HCT116 (cell line): ENCODE results near the gene MCF2L. TPM values are rescaled to one million over a fixed set of nuclear protein-coding genes. Genes with fewer than 3 reads are reported as not detected.

Experiments
- ATAC-seq: fragments of 200-7000 bp; cut with Tn5 transposase; 2 replicates; pipeline ENCODE4 v1.9.1; 2020; ENCODE audit warnings: mild to moderate bottlenecking, moderate library complexity
- BruUV-seq: library from RNA; stranded (reverse); fragments of 400-500 nt; replicated peaks from 2 replicates; lab custom pipeline; 2021; lab: Mats Ljungman, UMichigan
- CTCF ChIA-PET: fragments of 300-600 bp; sonication (Branson Sonifier 250); formaldehyde crosslinking; loops from one replicate; lab custom pipeline; 2021; ENCODE audit warnings: antibody characterized with exemption; lab: Charles Lee
- POLR2A ChIA-PET: fragments of 300-600, 350-600 bp; sonication (Branson Sonifier 250); formaldehyde crosslinking; loops from one replicate; lab custom pipeline; 2021; ENCODE audit warnings: antibody characterized with exemption; lab: Charles Lee
- RAD21 ChIA-PET, 2 experiments: fragments of 300-600 bp; sonication (Branson Sonifier 250); formaldehyde crosslinking; loops; one replicate each; lab custom pipeline; 2023; ENCODE audit warnings: low total read pairs in 2 of 2; ENCODE audit not compliant: uncharacterized antibody in 2 of 2, unreplicated experiment in 2 of 2, low non-redundant PET in 1 of 2; lab: Charles Lee
- DNase-seq: peaks from one replicate; pipeline ENCODE4 v3.0.0-alpha.2; 2010; ENCODE audit warnings: low read depth, low spot score
- H2AFZ ChIP-seq: fragments of 200-600 bp; shearing (Covaris generic), sonication (generic); 2 replicates; pipeline ENCODE4 v1.6.1; 2017; ENCODE audit warnings: low read depth, mixed run types, mixed read lengths, antibody characterized with exemption, low read length; ENCODE audit not compliant: poor library complexity, severe bottlenecking
- H3K27ac ChIP-seq: 2 replicates; pipeline ENCODE4 v1.5.1; 2012; ENCODE audit warnings: low read depth, low read length
- H3K27me3 ChIP-seq: fragments of 200-600 bp; sonication (generic); 2 replicates; pipeline ENCODE4 v1.6.1; 2016; ENCODE audit warnings: mixed run types, low read length, mixed read lengths; ENCODE audit not compliant: insufficient read depth
- H3K36me3 ChIP-seq, 2 experiments: fragments of 200-500 bp in 1 of 2; fragments of 200-600 bp in 1 of 2; sonication (Bioruptor generic) in 1 of 2; sonication (generic) in 1 of 2; 2 replicates each; pipeline versions ENCODE4 v1.5.1 to v1.6.1; 2014 to 2016; ENCODE audit warnings: low read length in 2 of 2, inconsistent platforms in 1 of 2, mixed read lengths in 1 of 2, mixed run types in 1 of 2; ENCODE audit not compliant: insufficient read depth in 2 of 2, control insufficient read depth in 1 of 2
- H3K4me1 ChIP-seq, 2 experiments: fragments of 200-600 bp in 1 of 2; sonication (generic) in 1 of 2; 2 replicates each; pipeline versions ENCODE4 v1.5.1 to v1.6.1; 2012 to 2017; ENCODE audit warnings: low read length in 2 of 2, inconsistent platforms in 1 of 2, mild to moderate bottlenecking in 1 of 2, mixed read lengths in 1 of 2, mixed run types in 1 of 2, moderate library complexity in 1 of 2; ENCODE audit not compliant: insufficient read depth in 2 of 2, control insufficient read depth in 1 of 2
- H3K4me2 ChIP-seq: fragments of 200-600 bp; sonication (generic); 2 replicates; pipeline ENCODE4 v1.6.1; 2017; ENCODE audit warnings: mixed run types, low read length, mixed read lengths
- H3K4me3 ChIP-seq, 2 experiments: fragments of 200-600 bp in 1 of 2; sonication (generic) in 1 of 2; replicated peaks in 1 of 2; 2 replicates each; pipeline ENCODE4 v1.5.1; 2011 to 2016; ENCODE audit warnings: low read length in 2 of 2, control low read depth in 1 of 2, low read depth in 1 of 2, mild to moderate bottlenecking in 1 of 2, mixed read lengths in 1 of 2, mixed run types in 1 of 2
- H3K79me2 ChIP-seq: fragments of 200-600 bp; sonication (generic); 2 replicates; pipeline ENCODE4 v1.6.1; 2017; ENCODE audit warnings: mild to moderate bottlenecking, mixed run types, low read length, moderate library complexity, mixed read lengths; ENCODE audit not compliant: insufficient read depth
- H3K9ac ChIP-seq: fragments of 200-600 bp; sonication (generic); 2 replicates; pipeline ENCODE4 v1.6.1; 2016; ENCODE audit warnings: low read length, mixed read lengths
- H3K9me2 ChIP-seq: fragments of 200-600 bp; sonication (generic), shearing (Covaris generic); 2 replicates; pipeline ENCODE4 v1.6.1; 2017; ENCODE audit warnings: mixed run types, mild to moderate bottlenecking, moderate library complexity; ENCODE audit not compliant: insufficient read depth
- H3K9me3 ChIP-seq, 2 experiments: fragments of 200-500 bp in 1 of 2; fragments of 200-600 bp in 1 of 2; sonication (Bioruptor generic) in 1 of 2; sonication (generic) in 1 of 2; 2 replicates each; pipeline ENCODE4 v1.6.1; 2014 to 2017; ENCODE audit warnings: low read length in 2 of 2, mixed read lengths in 2 of 2, inconsistent platforms in 1 of 2, low read depth in 1 of 2, mild to moderate bottlenecking in 1 of 2, mixed run types in 1 of 2, moderate library complexity in 1 of 2; ENCODE audit not compliant: control insufficient read depth in 1 of 2, insufficient read depth in 1 of 2
- H4K20me1 ChIP-seq: fragments of 200-600 bp; sonication (generic), shearing (Covaris generic); 2 replicates; pipeline ENCODE4 v1.6.1; 2017; ENCODE audit warnings: mixed run types, mild to moderate bottlenecking, moderate library complexity; ENCODE audit not compliant: insufficient read depth
- CBX3 ChIP-seq: IDR thresholded peaks from 2 replicates; pipeline ENCODE4 v1.6.1; 2012; ENCODE audit warnings: low read depth
- CEBPB ChIP-seq: IDR thresholded peaks from 2 replicates; pipeline ENCODE4 v1.6.1; 2012; ENCODE audit warnings: low read depth
- EGR1 ChIP-seq: IDR thresholded peaks from 2 replicates; pipeline ENCODE4 v1.6.1; 2012; ENCODE audit warnings: low read depth
- ELF1 ChIP-seq: IDR thresholded peaks from 2 replicates; pipeline ENCODE4 v1.6.1; 2012; ENCODE audit warnings: low read depth, borderline replicate concordance
- EZH2phosphoT487 ChIP-seq: fragments of 200-600 bp; IDR thresholded peaks from 2 replicates; pipeline ENCODE4 v1.6.1; 2018; ENCODE audit warnings: antibody characterized with exemption, borderline replicate concordance
- FOSL1 ChIP-seq: IDR thresholded peaks from 2 replicates; pipeline ENCODE4 v1.6.1; 2012; ENCODE audit warnings: low read depth
- JUND ChIP-seq: IDR thresholded peaks from 2 replicates; pipeline ENCODE4 v1.6.1; 2012
- POLR2A ChIP-seq: IDR thresholded peaks from 2 replicates; pipeline ENCODE4 v1.7.0; 2011; ENCODE audit warnings: borderline replicate concordance; ENCODE audit not compliant: insufficient read depth, insufficient read length; ENCODE audit errors: extremely low read depth
- POLR2AphosphoS5 ChIP-seq: IDR thresholded peaks from 2 replicates; pipeline ENCODE4 v1.6.1; 2011; ENCODE audit warnings: mild to moderate bottlenecking, low read depth, low read length, moderate library complexity
- RAD21 ChIP-seq: IDR thresholded peaks from 2 replicates; pipeline ENCODE4 v1.6.1; 2012; ENCODE audit warnings: low read depth, mild to moderate bottlenecking
- SIN3A ChIP-seq: IDR thresholded peaks from 2 replicates; pipeline ENCODE4 v1.6.1; 2012; ENCODE audit warnings: low read depth
- SP1 ChIP-seq: IDR thresholded peaks from 2 replicates; pipeline ENCODE4 v1.6.1; 2012; ENCODE audit warnings: low read depth
- SRF ChIP-seq: IDR thresholded peaks from 2 replicates; pipeline ENCODE4 v1.6.1; 2012; ENCODE audit warnings: low read depth
- TCF7L2 ChIP-seq: IDR thresholded peaks from 2 replicates; pipeline ENCODE4 v1.7.0; 2011; ENCODE audit warnings: borderline replicate concordance, inconsistent platforms; ENCODE audit not compliant: insufficient read depth, insufficient read length; ENCODE audit errors: extremely low read depth
- ZFX ChIP-seq: fragments of 450-650 bp; IDR thresholded peaks from 2 replicates; pipeline ENCODE4 v1.6.1; 2017
- intact Hi-C: fragments of 100-400 bp; cut with micrococcal nuclease; formaldehyde crosslinking; loops from 2 replicates; pipeline ENCODE4 v1.10.0; 2022
- total RNA-seq: library from RNA; stranded (reverse); gene quantifications from one replicate; pipeline ENCODE4 v1.2.1, GENCODE V29; 2021; ENCODE audit not compliant: unreplicated experiment
- TF ChIP-seq, protein P1 (sequence below): IDR thresholded peaks from 2 replicates; pipeline ENCODE4 v1.6.1; 2011; ENCODE audit warnings: mild to moderate bottlenecking, low read length, moderate library complexity; ENCODE audit not compliant: insufficient replicate concordance; ENCODE audit errors: extremely low read depth
- TF ChIP-seq, protein P2 (sequence below): IDR thresholded peaks from 2 replicates; pipeline ENCODE4 v1.6.1; 2012
- TF ChIP-seq, protein P3 (sequence below): IDR thresholded peaks from 2 replicates; pipeline ENCODE4 v1.6.1; 2012; ENCODE audit warnings: low read depth
- TF ChIP-seq, protein P4 (sequence below): IDR thresholded peaks from 2 replicates; pipeline ENCODE4 v1.6.1; 2012

Gene MCF2L
- total RNA-seq, 1 experiment from 2014 or later = 19.3 TPM

DNA sequence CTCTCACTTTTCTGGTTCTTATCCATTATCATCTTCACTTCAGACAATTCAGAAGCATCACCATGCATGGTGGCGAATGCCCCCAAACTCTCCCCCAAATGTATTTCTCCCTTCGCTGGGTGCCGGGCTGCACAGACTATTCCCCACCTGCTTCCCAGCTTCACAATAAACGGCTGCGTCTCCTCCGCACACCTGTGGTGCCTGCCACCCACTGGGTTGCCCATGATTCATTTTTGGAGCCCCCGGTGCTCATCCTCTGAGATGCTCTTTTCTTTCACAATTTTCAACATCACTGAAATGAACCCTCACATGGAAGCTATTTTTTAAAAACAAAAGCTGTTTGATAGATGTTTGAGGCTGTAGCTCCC is 150.8 kb downstream of the MCF2L start:
- ChIA-PET CTCF (no interaction called here), RAD21 (no interaction called here)
- no peak for TF ChIP-seq SRF
- no peak for TF ChIP-seq ZFX
- TF ChIP-seq, protein P1, sequence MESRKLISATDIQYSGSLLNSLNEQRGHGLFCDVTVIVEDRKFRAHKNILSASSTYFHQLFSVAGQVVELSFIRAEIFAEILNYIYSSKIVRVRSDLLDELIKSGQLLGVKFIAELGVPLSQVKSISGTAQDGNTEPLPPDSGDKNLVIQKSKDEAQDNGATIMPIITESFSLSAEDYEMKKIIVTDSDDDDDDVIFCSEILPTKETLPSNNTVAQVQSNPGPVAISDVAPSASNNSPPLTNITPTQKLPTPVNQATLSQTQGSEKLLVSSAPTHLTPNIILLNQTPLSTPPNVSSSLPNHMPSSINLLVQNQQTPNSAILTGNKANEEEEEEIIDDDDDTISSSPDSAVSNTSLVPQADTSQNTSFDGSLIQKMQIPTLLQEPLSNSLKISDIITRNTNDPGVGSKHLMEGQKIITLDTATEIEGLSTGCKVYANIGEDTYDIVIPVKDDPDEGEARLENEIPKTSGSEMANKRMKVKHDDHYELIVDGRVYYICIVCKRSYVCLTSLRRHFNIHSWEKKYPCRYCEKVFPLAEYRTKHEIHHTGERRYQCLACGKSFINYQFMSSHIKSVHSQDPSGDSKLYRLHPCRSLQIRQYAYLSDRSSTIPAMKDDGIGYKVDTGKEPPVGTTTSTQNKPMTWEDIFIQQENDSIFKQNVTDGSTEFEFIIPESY = no peak
- TF ChIP-seq JUND = no peak
- TF ChIP-seq, protein P2, sequence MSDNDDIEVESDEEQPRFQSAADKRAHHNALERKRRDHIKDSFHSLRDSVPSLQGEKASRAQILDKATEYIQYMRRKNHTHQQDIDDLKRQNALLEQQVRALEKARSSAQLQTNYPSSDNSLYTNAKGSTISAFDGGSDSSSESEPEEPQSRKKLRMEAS = no peak
- TF ChIP-seq CEBPB = no peak
- no peak for TF ChIP-seq TCF7L2
- no peak for TF ChIP-seq SP1
- no peak for TF ChIP-seq SIN3A
- no peak for TF ChIP-seq EGR1
- no peak for TF ChIP-seq EZH2phosphoT487
- no peak for TF ChIP-seq CBX3
- TF ChIP-seq POLR2AphosphoS5 = no peak
- no peak for TF ChIP-seq POLR2A
- TF ChIP-seq, protein P3, sequence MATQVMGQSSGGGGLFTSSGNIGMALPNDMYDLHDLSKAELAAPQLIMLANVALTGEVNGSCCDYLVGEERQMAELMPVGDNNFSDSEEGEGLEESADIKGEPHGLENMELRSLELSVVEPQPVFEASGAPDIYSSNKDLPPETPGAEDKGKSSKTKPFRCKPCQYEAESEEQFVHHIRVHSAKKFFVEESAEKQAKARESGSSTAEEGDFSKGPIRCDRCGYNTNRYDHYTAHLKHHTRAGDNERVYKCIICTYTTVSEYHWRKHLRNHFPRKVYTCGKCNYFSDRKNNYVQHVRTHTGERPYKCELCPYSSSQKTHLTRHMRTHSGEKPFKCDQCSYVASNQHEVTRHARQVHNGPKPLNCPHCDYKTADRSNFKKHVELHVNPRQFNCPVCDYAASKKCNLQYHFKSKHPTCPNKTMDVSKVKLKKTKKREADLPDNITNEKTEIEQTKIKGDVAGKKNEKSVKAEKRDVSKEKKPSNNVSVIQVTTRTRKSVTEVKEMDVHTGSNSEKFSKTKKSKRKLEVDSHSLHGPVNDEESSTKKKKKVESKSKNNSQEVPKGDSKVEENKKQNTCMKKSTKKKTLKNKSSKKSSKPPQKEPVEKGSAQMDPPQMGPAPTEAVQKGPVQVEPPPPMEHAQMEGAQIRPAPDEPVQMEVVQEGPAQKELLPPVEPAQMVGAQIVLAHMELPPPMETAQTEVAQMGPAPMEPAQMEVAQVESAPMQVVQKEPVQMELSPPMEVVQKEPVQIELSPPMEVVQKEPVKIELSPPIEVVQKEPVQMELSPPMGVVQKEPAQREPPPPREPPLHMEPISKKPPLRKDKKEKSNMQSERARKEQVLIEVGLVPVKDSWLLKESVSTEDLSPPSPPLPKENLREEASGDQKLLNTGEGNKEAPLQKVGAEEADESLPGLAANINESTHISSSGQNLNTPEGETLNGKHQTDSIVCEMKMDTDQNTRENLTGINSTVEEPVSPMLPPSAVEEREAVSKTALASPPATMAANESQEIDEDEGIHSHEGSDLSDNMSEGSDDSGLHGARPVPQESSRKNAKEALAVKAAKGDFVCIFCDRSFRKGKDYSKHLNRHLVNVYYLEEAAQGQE = no peak
- no peak for TF ChIP-seq FOSL1
- TF ChIP-seq ELF1 = no peak
- no peak for TF ChIP-seq RAD21
- TF ChIP-seq, protein P4, sequence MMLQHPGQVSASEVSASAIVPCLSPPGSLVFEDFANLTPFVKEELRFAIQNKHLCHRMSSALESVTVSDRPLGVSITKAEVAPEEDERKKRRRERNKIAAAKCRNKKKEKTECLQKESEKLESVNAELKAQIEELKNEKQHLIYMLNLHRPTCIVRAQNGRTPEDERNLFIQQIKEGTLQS = no peak

More for the DNA sequence above, 150.8 kb downstream of the MCF2L start:
- H3K4me1 ChIP-seq = peaks cover 4 to 21% of the 10 kb centered on the region in 2 experiments; a peak in 3 of 4 replicates
- no TSS peak for BruUV-seq
- no peaks in the 10 kb centered on the region for H3K79me2 ChIP-seq
- H3K9me2 ChIP-seq = no peaks in the 10 kb centered on the region
- H3K27ac ChIP-seq = no peak overlapping the region
- no peaks in the 10 kb centered on the region for H3K9me3 ChIP-seq
- no peak for ATAC-seq
- H3K36me3 ChIP-seq = no peaks in the 10 kb centered on the region
- no peak overlapping the region for H3K4me2 ChIP-seq
- H3K9ac ChIP-seq = no peak overlapping the region
- 0 out of 2 replicates have a peak, but pooled peaks cover 4% of the 10 kb centered on the region for H3K27me3 ChIP-seq
- no peak for DNase-seq
- H2AFZ ChIP-seq = no peak overlapping the region
- no peaks in the 10 kb centered on the region for H4K20me1 ChIP-seq
- H3K4me3 ChIP-seq = no peak overlapping the region
- intact Hi-C loops = loop anchor here (5.0 kb wide), 1 partner anchor 83 kb away; no protein-coding TSS in a partner anchor
- POLR2A ChIA-PET = no interaction called here
